Measurements from ENCODE around the gene LHX8. TPM values are rescaled to one million over a fixed set of nuclear protein-coding genes. Genes with fewer than 3 reads are reported as not detected.

LHX8 gene
- total RNA-seq, 4 donors from 2014 or later = not detected

DNA sequence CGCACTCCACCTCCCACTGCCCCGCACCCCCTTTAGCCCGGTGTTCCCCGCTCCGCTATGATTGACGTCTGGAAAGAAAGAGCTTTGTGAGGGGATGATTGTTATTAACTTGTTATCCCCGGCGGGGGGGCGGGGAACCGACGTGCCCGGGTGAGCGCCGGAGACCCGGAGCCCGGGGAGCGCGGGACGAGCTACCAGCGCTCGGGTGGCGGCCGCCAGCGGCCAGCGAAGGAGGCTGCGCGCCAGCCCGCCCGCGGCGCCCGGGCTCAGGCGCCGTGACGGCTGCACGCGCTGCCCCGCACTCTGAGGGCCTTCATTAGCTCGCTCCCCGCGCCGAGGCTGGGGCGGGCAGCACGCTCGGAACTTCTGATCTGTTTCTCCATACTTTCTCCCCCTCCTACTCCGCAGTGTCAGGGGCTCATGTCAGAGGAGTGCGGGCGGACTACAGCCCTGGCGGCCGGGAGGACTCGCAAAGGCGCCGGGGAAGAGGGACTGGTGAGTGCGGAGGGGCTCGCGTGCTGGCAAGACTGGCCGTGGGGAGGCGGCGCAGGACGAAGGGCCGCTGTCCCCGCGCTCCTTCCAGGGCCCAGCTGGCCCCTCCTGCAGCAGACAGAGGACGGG lies 2.1 kb downstream of the LHX8 start:
- TF ChIP-seq POLR2A (IDR thresholded peaks at IDR 0.05) = no peak
- TF ChIP-seq, protein P1, sequence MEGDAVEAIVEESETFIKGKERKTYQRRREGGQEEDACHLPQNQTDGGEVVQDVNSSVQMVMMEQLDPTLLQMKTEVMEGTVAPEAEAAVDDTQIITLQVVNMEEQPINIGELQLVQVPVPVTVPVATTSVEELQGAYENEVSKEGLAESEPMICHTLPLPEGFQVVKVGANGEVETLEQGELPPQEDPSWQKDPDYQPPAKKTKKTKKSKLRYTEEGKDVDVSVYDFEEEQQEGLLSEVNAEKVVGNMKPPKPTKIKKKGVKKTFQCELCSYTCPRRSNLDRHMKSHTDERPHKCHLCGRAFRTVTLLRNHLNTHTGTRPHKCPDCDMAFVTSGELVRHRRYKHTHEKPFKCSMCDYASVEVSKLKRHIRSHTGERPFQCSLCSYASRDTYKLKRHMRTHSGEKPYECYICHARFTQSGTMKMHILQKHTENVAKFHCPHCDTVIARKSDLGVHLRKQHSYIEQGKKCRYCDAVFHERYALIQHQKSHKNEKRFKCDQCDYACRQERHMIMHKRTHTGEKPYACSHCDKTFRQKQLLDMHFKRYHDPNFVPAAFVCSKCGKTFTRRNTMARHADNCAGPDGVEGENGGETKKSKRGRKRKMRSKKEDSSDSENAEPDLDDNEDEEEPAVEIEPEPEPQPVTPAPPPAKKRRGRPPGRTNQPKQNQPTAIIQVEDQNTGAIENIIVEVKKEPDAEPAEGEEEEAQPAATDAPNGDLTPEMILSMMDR (IDR thresholded peaks at IDR 0.05) = no peak
- 4 to 5% methylated on average over 32 to 41 of the region's 64 CpGs for WGBS, 2 donors
- intact Hi-C loops (cut with DNase I; ENCODE audit: low total_unique reads) = no loop called here
- H3K4me3 ChIP-seq (ENCODE audit: low read depth, poor library complexity, severe bottlenecking) = no peak overlapping the region
- peak in 1 of 2 donors; percentile 80 for DNase-seq (ENCODE audit: low spot score in 2 of 2)

DNA sequence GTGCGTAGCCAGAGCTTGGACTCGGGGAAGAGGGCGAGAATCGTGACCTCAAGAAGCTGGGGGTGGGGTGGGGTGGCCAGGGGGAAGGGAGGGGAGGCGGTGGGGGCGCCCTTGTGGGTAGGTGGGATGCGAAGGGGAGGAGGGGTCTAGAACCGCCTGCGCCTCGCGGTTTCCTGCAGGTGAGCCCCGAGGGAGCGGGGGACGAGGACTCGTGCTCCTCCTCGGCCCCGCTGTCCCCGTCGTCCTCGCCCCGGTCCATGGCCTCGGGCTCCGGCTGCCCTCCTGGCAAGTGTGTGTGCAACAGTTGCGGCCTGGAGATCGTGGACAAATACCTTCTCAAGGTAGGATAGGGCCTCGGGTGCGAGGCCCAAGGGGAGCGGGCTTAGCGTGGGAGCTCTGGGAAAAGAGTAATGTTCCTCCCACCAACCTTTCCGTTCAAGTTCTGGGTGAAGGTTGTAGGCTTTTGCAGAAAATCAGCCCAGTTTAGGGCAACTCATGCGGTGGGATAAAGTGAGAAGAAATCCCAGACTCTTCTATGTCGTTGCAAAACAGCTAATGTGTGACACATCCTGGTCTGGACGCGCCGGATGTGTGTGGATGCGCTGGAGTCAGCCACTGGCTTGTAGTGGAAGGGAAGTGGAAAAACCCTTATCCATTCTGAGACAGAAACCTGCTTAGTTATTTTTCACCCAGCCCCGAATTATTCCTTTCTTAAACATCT lies 2.9 kb downstream of the LHX8 start:
- TF ChIP-seq, protein P1 (IDR thresholded peaks at IDR 0.05) = no peak
- TF ChIP-seq POLR2A (IDR thresholded peaks at IDR 0.05) = no peak
- peak in 1 of 2 donors; percentile 70 for DNase-seq (ENCODE audit: low spot score in 2 of 2)
- 8 to 10% methylated on average over 15 to 35 of the region's 37 CpGs for WGBS, 2 donors
- intact Hi-C loops (cut with DNase I; ENCODE audit: low total_unique reads) = no loop called here
- no peak overlapping the region for H3K4me3 ChIP-seq (ENCODE audit: low read depth, poor library complexity, severe bottlenecking)

DNA sequence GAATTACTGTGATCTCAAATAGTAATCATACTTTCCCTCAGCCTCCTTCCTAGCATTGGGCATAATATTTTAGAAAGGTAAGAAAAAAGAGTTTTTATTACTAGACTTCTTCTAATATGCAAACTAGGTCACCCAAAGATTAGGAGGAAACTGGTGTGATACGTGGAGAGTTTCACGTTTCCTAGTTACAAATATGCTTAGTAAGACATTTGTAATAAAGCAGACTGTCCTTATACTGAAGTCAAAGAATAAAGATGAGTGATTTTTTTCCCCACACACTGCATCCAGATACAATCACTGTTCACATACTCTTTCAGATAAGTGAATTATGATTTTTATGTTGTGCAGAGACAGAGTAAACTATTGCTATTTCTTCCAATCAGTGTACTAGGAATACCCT lies 17.9 kb downstream of the LHX8 start:
- WGBS, 2 donors = 44 to 46% methylated on average over 2 of the region's 2 CpGs
- intact Hi-C loops (cut with DNase I; ENCODE audit: low total_unique reads) = no loop called here

DNA sequence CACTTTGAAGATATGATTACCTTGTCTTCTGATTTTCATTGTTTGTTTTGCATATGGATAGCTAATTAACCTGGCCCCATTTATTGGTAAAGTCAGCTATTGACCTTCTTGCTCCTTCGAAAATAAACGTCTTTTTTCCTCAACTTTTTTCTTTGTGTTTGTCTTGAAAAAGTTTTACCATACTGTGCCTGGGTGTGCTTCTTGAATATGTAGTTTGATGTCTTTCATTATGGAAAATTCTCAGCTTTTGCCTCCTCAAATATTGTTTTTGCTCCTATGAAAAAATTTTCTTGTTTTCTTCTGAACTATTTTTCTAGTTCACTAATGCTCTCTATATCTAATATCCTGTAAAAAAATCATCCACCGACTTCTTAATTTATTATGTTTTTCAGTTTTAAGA lies 25.0 kb downstream of the LHX8 start:
- intact Hi-C loops (cut with DNase I; ENCODE audit: low total_unique reads) = no loop called here
- DNase-seq (ENCODE audit: low spot score in 2 of 2) = no peak
- WGBS, 2 donors = 90 to 91% methylated on average over 3 of the region's 3 CpGs
- TF ChIP-seq, protein P1 (IDR thresholded peaks at IDR 0.05) = no peak
- no peak for TF ChIP-seq POLR2A (IDR thresholded peaks at IDR 0.05)
- H3K4me3 ChIP-seq (ENCODE audit: low read depth, poor library complexity, severe bottlenecking) = no peak overlapping the region

More for the DNA sequence above, 17.9 kb downstream of the LHX8 start:
- no peak for DNase-seq (ENCODE audit: low spot score in 2 of 2)
- TF ChIP-seq, protein P1 (IDR thresholded peaks at IDR 0.05) = no peak
- TF ChIP-seq POLR2A (IDR thresholded peaks at IDR 0.05) = no peak
- H3K4me3 ChIP-seq (ENCODE audit: low read depth, poor library complexity, severe bottlenecking) = no peak overlapping the region

DNA sequence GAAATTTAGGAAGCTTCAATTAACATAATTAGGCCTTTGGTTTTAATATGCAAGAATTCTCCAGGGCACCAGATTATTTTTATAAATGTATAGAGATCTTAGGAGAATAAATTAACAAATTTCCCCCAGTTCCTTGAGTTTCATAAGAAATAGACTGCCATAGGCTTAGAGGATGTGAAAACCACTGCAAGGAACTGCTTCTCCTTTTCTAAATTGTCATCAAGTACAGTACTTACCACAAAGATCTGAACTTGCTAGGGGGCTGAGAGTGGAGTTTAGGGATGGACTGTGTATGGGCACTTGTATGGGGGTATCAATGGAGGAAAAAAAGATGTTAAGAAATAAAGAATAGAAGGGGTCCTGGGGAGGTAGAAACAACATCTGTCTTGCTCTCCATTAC lies 31.1 kb downstream of the LHX8 start:
- TF ChIP-seq, protein P1 (IDR thresholded peaks at IDR 0.05) = no peak
- no peak for TF ChIP-seq POLR2A (IDR thresholded peaks at IDR 0.05)
- no peak for DNase-seq (ENCODE audit: low spot score in 2 of 2)
- H3K4me3 ChIP-seq (ENCODE audit: low read depth, poor library complexity, severe bottlenecking) = no peak overlapping the region
- intact Hi-C loops (cut with DNase I; ENCODE audit: low total_unique reads) = loop anchor here (5.0 kb wide), 1 partner anchor 1803 kb away; no protein-coding TSS in a partner anchor

All from lower leg skin (tissue), 4 donors.